DOHH2 (cell line): ENCODE measurements around the gene CALY.

Experiments used
- CTCF ChIP-seq: fragments of 200-600 bp; sonication (generic); IDR thresholded peaks from one replicate; pipeline ENCODE4 v1.5.1; 2014; ENCODE audit warnings: antibody characterized with exemption, mild to moderate bottlenecking, low read depth, low read length; ENCODE audit not compliant: poor library complexity, severe bottlenecking
- EZH2phosphoT487 ChIP-seq: fragments of 200-600 bp; sonication (generic); IDR thresholded peaks from 2 replicates; pipeline ENCODE4 v1.6.1; 2017; ENCODE audit warnings: borderline replicate concordance, mild to moderate bottlenecking, antibody characterized with exemption, low read length, moderate library complexity, mixed read lengths

- TF ChIP-seq CTCF, result no peak
- no peak for TF ChIP-seq EZH2phosphoT487
Measured at GRCh38 chr10:133308421-133309099, 28.1 kb downstream of the CALY start, which contains the start of the genes TUBGCP2 and ZNF511.
